IPS DF 4.7 (cell line): Measurements from ENCODE around the gene BPTF.
"Not testable (repeated sequence)": the region's sequence is repeated elsewhere in the genome, so short reads cannot be mapped to it uniquely, and the experiment has no call there.

Experiments
- DNase-seq: peaks from one replicate; pipeline ENCODE4 v3.0.0-alpha.2; 2013; ENCODE audit warnings: low spot score; ENCODE audit errors: extremely low read depth

BPTF gene

GRCh38 chr17:67879662-67880061 is 54.4 kb downstream of the BPTF start:
- no peak for DNase-seq

GRCh38 chr17:67881083-67881482 is 55.8 kb downstream of the BPTF start:
- no peak for DNase-seq

GRCh38 chr17:67884741-67885140 is 59.4 kb downstream of the BPTF start:
- DNase-seq, result no peak

GRCh38 chr17:67891481-67892119 is 66.3 kb downstream of the BPTF start:
- DNase-seq, result no peak

GRCh38 chr17:67902511-67903231 is 77.4 kb downstream of the BPTF start:
- no peak for DNase-seq

GRCh38 chr17:67905298-67905697 is 80.0 kb downstream of the BPTF start:
- DNase-seq, result not testable (repeated sequence)

GRCh38 chr17:67910117-67910803 is 85.0 kb downstream of the BPTF start:
- DNase-seq, result not testable (repeated sequence)

GRCh38 chr17:67911059-67911782 is 85.9 kb downstream of the BPTF start:
- DNase-seq, result no peak

- no peak for DNase-seq
Measured at GRCh38 chr17:67912088-67912487, 86.8 kb downstream of the BPTF start.

- no peak for DNase-seq
Measured at GRCh38 chr17:67912656-67913055, 87.4 kb downstream of the BPTF start.

GRCh38 chr17:67920212-67920611 is 94.9 kb downstream of the BPTF start:
- no peak for DNase-seq

GRCh38 chr17:67922503-67922902 is 97.2 kb downstream of the BPTF start:
- no peak for DNase-seq

GRCh38 chr17:67928842-67929241 is 103.5 kb downstream of the BPTF start:
- DNase-seq, result not testable (repeated sequence)

GRCh38 chr17:67931227-67931626 is 105.9 kb downstream of the BPTF start:
- no peak for DNase-seq

GRCh38 chr17:67942810-67943209 is 117.5 kb downstream of the BPTF start:
- no peak for DNase-seq

- DNase-seq, result no peak
Measured at GRCh38 chr17:67944035-67944434, 118.7 kb downstream of the BPTF start.

GRCh38 chr17:67946513-67946912 is 121.2 kb downstream of the BPTF start:
- DNase-seq, result no peak

GRCh38 chr17:67947325-67947813 is 122.1 kb downstream of the BPTF start:
- DNase-seq, result no peak

- no peak for DNase-seq
Measured at GRCh38 chr17:67950945-67951344, 125.6 kb downstream of the BPTF start.

GRCh38 chr17:67959510-67959909 is 134.2 kb downstream of the BPTF start:
- DNase-seq, result no peak

GRCh38 chr17:67960276-67960675 is 135.0 kb downstream of the BPTF start:
- not testable (repeated sequence) for DNase-seq

- not testable (repeated sequence) for DNase-seq
Measured at GRCh38 chr17:67962156-67962555, 136.9 kb downstream of the BPTF start.
